GM12864 (cell line): ENCODE results near the gene C1GALT1C1L.

ENCODE experiments used
- DNase-seq: peaks from one replicate; pipeline ENCODE4 v3.0.0-alpha.2; 2011; ENCODE audit warnings: low read depth
- H3K4me3 ChIP-seq: 2 replicates; pipeline ENCODE4 v1.5.1; 2011; ENCODE audit warnings: mild to moderate bottlenecking, low read depth, low read length, control low read depth
- TF ChIP-seq, protein P1 (sequence below): IDR thresholded peaks from 2 replicates; pipeline ENCODE4 v1.5.1; 2011; ENCODE audit warnings: low read depth, mild to moderate bottlenecking, moderate library complexity, low read length, control low read depth, inconsistent platforms; ENCODE audit errors: missing control alignments

C1GALT1C1L gene

DNA sequence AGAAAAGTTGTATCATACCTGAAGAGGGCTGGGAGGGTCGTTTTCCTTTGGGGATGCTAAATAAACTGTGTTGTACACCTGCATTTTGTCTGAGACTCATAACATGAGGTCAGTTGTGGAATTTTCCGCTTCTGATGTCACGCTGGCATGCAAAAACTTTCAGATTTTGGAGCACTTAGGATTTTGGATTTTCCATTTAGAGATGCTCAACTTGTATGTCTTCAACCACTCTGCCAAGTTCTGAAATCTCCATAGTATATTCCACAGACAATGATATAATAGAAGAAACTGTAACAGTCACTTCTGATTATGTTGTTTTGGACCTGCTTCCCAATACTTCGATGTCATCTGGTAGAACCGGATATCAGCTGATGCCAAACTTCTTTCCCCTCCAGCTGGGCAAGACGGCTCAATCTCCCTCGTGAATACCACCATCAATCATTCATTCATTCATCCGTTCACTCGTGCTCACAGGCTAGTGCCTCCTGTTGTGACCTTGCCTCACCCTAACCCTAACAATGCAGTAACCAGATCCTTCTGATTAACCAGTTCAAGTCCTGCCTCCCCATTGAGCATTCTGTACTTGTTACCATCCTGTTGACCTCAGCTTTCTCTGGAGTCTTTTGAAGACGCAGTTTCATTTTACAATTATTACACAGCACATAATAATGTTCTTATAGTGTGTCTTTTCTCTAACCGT is 44.5 kb downstream of the C1GALT1C1L start:
- DNase-seq = no peak
- H3K4me3 ChIP-seq = no peak overlapping the region
- TF ChIP-seq, protein P1, sequence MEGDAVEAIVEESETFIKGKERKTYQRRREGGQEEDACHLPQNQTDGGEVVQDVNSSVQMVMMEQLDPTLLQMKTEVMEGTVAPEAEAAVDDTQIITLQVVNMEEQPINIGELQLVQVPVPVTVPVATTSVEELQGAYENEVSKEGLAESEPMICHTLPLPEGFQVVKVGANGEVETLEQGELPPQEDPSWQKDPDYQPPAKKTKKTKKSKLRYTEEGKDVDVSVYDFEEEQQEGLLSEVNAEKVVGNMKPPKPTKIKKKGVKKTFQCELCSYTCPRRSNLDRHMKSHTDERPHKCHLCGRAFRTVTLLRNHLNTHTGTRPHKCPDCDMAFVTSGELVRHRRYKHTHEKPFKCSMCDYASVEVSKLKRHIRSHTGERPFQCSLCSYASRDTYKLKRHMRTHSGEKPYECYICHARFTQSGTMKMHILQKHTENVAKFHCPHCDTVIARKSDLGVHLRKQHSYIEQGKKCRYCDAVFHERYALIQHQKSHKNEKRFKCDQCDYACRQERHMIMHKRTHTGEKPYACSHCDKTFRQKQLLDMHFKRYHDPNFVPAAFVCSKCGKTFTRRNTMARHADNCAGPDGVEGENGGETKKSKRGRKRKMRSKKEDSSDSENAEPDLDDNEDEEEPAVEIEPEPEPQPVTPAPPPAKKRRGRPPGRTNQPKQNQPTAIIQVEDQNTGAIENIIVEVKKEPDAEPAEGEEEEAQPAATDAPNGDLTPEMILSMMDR = no peak
